OCI-LY7 (cell line): ENCODE measurements around the gene GRXCR2. TPM values are rescaled to one million over a fixed set of nuclear protein-coding genes. Genes with fewer than 3 reads are reported as not detected.

ENCODE experiments used
- BruUV-seq: library from RNA; stranded (reverse); fragments of 400-500 nt; replicated peaks from 2 replicates; lab custom pipeline; 2021; lab: Mats Ljungman, UMichigan
- CTCF ChIA-PET: fragments of 300-600 bp; sonication (Branson Sonifier 250); formaldehyde crosslinking; loops from one replicate; lab custom pipeline; 2022; ENCODE audit warnings: antibody characterized with exemption; ENCODE audit not compliant: unreplicated experiment; lab: Charles Lee
- POLR2A ChIA-PET: fragments of 300-600 bp; sonication (Branson Sonifier 250); formaldehyde crosslinking; loops from one replicate; lab custom pipeline; 2022; ENCODE audit warnings: antibody characterized with exemption; lab: Charles Lee
- DNase-seq: peaks from one replicate; pipeline ENCODE4 v3.0.0-alpha.2; 2015; ENCODE audit warnings: low spot score
- H2AFZ ChIP-seq: fragments of 200-600 bp; sonication (generic), shearing (Covaris generic); 2 replicates; pipeline ENCODE4 v1.6.1; 2014; ENCODE audit warnings: mild to moderate bottlenecking, antibody characterized with exemption, low read length, moderate library complexity
- H3K27ac ChIP-seq: fragments of 200-600 bp; sonication (generic); 2 replicates; pipeline ENCODE4 v1.5.1; 2014; ENCODE audit warnings: mixed run types, low read depth, mild to moderate bottlenecking, moderate library complexity, low read length, inconsistent platforms; ENCODE audit not compliant: poor library complexity, severe bottlenecking
- H3K36me3 ChIP-seq: fragments of 200-600 bp; sonication (generic); 2 replicates; pipeline ENCODE4 v1.6.1; 2014; ENCODE audit warnings: mild to moderate bottlenecking, antibody characterized with exemption, low read length, moderate library complexity, mixed read lengths; ENCODE audit not compliant: insufficient read depth
- H3K4me1 ChIP-seq: fragments of 200-600 bp; sonication (generic); 2 replicates; pipeline ENCODE4 v1.5.1; 2014; ENCODE audit warnings: mild to moderate bottlenecking, low read length; ENCODE audit not compliant: insufficient read depth, poor library complexity, severe bottlenecking
- H3K4me2 ChIP-seq: fragments of 200-600 bp; sonication (generic); 2 replicates; pipeline ENCODE4 v1.6.1; 2014; ENCODE audit warnings: mild to moderate bottlenecking, low read length
- H3K4me3 ChIP-seq: fragments of 200-600 bp; sonication (generic); 2 replicates; pipeline ENCODE4 v1.5.1; 2014; ENCODE audit warnings: mild to moderate bottlenecking, low read depth, low read length; ENCODE audit not compliant: poor library complexity, severe bottlenecking
- H3K79me2 ChIP-seq: fragments of 200-600 bp; sonication (generic); 2 replicates; pipeline ENCODE4 v1.6.1; 2016; ENCODE audit warnings: low read depth, mild to moderate bottlenecking, low read length, moderate library complexity, mixed read lengths; ENCODE audit not compliant: insufficient read depth
- H3K9me2 ChIP-seq: fragments of 200-600 bp; sonication (generic); 2 replicates; pipeline ENCODE4 v1.6.1; 2016; ENCODE audit warnings: mild to moderate bottlenecking, low read length, mixed read lengths; ENCODE audit not compliant: insufficient read depth
- H3K9me3 ChIP-seq: fragments of 200-600 bp; sonication (generic); 2 replicates; pipeline ENCODE4 v1.6.1; 2014; ENCODE audit warnings: mild to moderate bottlenecking, mixed run types, low read length, mixed read lengths
- H4K20me1 ChIP-seq: fragments of 200-600 bp; sonication (generic); 2 replicates; pipeline ENCODE4 v1.6.1; 2014; ENCODE audit warnings: mild to moderate bottlenecking, antibody characterized with exemption, low read length, moderate library complexity, mixed read lengths; ENCODE audit not compliant: insufficient read depth
- EZH2phosphoT487 ChIP-seq: fragments of 200-600 bp; sonication (generic); IDR thresholded peaks from 2 replicates; pipeline ENCODE4 v1.6.1; 2018; ENCODE audit warnings: low read depth, borderline replicate concordance, mild to moderate bottlenecking, mixed run types, antibody characterized with exemption, low read length, moderate library complexity, mixed read lengths
- intact Hi-C: fragments of 100-400 bp; cut with micrococcal nuclease; formaldehyde crosslinking; loops from one replicate; pipeline ENCODE4 v1.10.0; 2022; ENCODE audit not compliant: unreplicated experiment
- total RNA-seq, 2 experiments: library from RNA; depleted of rRNA in 1 of 2; stranded (reverse); fragments of >200 nt in 1 of 2; shearing (Covaris generic) in 1 of 2; gene quantifications; 2 replicates each; pipeline ENCODE4 v1.2.3, GENCODE V29; 2014 to 2022
- TF ChIP-seq, protein P1 (sequence below): fragments of 200-600 bp; sonication (generic); conservative IDR thresholded peaks from 2 replicates; pipeline ENCODE4 v1.5.1; 2014; ENCODE audit warnings: mild to moderate bottlenecking, antibody characterized with exemption, low read length, moderate library complexity, mixed read lengths

Gene GRXCR2
- total RNA-seq, 2 experiments from 2014 or later = not detected

- peak overlapping the region; percentile 61 for H3K4me3 ChIP-seq
- H3K9me3 ChIP-seq = no peaks in the 10 kb centered on the region
- H4K20me1 ChIP-seq = no peaks in the 10 kb centered on the region
- H3K36me3 ChIP-seq = no peaks in the 10 kb centered on the region
- H3K4me1 ChIP-seq = no peaks in the 10 kb centered on the region
- POLR2A ChIA-PET = interaction anchor here (0.6 to 1.1 kb wide), 3 partner anchors 9 to 1954 kb away, joined by 3 to 7 read pairs (median 3); no protein-coding TSS in a partner anchor
- no peaks in the 10 kb centered on the region for H3K9me2 ChIP-seq
- no peak overlapping the region for H2AFZ ChIP-seq
- no peak for DNase-seq
- no peak overlapping the region for H3K27ac ChIP-seq
- TF ChIP-seq, protein P1, sequence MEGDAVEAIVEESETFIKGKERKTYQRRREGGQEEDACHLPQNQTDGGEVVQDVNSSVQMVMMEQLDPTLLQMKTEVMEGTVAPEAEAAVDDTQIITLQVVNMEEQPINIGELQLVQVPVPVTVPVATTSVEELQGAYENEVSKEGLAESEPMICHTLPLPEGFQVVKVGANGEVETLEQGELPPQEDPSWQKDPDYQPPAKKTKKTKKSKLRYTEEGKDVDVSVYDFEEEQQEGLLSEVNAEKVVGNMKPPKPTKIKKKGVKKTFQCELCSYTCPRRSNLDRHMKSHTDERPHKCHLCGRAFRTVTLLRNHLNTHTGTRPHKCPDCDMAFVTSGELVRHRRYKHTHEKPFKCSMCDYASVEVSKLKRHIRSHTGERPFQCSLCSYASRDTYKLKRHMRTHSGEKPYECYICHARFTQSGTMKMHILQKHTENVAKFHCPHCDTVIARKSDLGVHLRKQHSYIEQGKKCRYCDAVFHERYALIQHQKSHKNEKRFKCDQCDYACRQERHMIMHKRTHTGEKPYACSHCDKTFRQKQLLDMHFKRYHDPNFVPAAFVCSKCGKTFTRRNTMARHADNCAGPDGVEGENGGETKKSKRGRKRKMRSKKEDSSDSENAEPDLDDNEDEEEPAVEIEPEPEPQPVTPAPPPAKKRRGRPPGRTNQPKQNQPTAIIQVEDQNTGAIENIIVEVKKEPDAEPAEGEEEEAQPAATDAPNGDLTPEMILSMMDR = no peak
- no peak for TF ChIP-seq EZH2phosphoT487
- BruUV-seq = no TSS peak
- CTCF ChIA-PET = no interaction called here
- H3K4me2 ChIP-seq = peak overlapping the region; percentile 48; the same call in 1 of the 2 replicates
- no peaks in the 10 kb centered on the region for H3K79me2 ChIP-seq
- intact Hi-C loops = no loop called here
Measured at GRCh38 chr5:145835848-145836239, 37.0 kb downstream of the GRXCR2 start.

DNA sequence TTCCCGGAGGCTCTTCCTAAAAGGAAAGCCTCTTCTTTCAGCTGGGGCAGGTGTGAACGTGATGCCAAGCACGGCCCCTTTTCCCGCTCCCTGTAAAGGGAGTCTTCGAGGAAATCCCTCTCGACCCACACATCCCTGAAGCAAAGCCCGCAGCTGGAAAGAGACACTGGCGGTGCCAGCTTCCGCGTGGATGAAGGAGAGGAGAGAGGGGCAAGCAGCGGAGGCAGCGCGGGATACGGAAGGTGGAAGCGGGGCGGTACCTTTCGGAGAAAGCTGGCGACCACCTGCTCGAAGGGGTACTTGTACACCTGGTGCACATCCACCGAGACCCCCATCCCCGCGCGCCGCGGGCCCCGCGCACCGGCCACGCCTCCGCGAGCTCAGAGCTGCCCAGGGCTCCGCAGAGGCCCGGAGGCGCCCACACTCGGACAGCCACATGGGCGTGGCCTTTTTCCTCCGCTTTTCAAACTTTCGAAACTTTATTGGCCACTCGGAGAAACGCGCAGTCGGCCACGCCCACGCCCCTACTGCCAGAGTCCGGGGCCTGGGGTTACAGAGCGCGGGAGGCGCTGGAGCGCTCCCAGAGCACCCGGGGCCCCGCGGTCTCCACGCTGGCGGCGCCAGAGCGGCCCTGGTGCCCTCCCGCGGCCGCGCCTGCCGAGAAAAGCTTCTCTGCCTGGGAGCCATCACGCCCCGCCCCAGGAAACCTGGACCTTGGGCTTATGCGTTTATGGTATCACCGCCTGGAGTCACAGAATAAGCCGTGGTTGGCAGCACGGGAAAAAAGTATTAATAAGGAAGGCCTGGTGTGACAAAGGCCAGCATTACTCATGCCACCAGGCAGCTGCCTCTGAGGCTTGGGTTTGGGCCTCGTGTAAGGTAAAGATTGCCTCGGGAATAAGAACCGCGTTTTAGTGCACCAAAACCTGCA, 37.6 kb downstream of the GRXCR2 start, which contains the start of gene PRELID2:
TSS of gene PRELID2 (minus strand) at position 426 of the 931 bp plus-strand sequence. CDS start at position 335, 91 bp downstream.
- Histone ChIP-seq H3K4me2 (peak within 1 kb of the TSS; percentile 48), H3K27ac (no peak within 1 kb of the TSS), H3K4me3 (peak within 1 kb of the TSS; percentile 61), H3K9me2 (no peaks in the 10 kb centered on the region), H3K79me2 (no peaks in the 10 kb centered on the region), H4K20me1 (no peaks in the 10 kb centered on the region), H3K4me1 (no peaks in the 10 kb centered on the region), H3K9me3 (no peaks in the 10 kb centered on the region), H2AFZ (peak within 1 kb of the TSS; percentile 72; the same call in 1 of the 2 replicates), H3K36me3 (no peaks in the 10 kb centered on the region)
- intact Hi-C loops = no loop called here
- CTCF ChIA-PET = no interaction called here
- POLR2A ChIA-PET = interaction anchor here (1.1 to 1.2 kb wide), 2 partner anchors 8 to 11 kb away, joined by 3 read pairs; no protein-coding TSS in a partner anchor
- DNase-seq = peak; percentile 29
- BruUV-seq = no TSS peak
- no peak for TF ChIP-seq EZH2phosphoT487
- TF ChIP-seq, protein P1 = no peak
